ENCODE data around the gene FKBP2. TPM values are rescaled to one million over a fixed set of nuclear protein-coding genes. Genes with fewer than 3 reads are reported as not detected.
A peak's percentile ranks its signal among the peaks of the same experiment; 100 is the strongest.
"Not testable (repeated sequence)": the region's sequence is repeated elsewhere in the genome, so short reads cannot be mapped to it uniquely, and the experiment has no call there.

The FKBP2 gene
- total RNA-seq, 1 donor from 2014 or later: 28.6 TPM

GRCh38 chr11:64234647-64235379, 6.1 kb upstream of the FKBP2 start:
- DNase-seq: peak; percentile 51

DNA sequence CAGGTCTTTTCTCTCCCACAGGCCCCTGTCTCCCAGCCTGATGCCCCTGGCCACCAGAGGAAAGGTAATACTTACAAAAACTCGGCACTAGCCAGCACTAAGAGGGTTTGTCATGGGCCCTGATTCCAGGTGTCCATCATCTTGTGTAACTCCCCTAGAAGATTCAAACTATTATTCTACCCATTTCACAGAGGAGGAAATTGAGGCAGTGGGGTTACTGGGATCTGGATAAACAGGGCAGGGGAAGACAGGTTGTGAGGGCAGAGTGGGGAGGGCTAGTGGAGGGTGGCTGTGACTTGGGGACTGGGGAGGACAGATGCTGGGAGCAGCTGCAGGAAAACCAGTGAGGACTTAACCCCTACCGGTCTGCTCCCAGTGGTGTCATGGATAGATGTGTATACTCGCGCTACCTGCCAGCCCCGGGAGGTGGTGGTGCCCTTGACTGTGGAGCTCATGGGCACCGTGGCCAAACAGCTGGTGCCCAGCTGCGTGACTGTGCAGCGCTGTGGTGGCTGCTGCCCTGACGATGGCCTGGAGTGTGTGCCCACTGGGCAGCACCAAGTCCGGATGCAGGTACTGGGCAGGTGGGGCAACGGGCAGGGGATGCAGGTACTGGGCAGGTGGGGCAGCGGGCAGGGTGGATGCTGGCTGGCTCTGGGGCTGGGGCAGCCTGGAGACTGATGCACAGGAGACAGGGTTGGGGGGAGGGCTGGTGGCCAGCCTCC, 5.3 kb upstream of the FKBP2 start:
- DNase-seq: no peak

DNA sequence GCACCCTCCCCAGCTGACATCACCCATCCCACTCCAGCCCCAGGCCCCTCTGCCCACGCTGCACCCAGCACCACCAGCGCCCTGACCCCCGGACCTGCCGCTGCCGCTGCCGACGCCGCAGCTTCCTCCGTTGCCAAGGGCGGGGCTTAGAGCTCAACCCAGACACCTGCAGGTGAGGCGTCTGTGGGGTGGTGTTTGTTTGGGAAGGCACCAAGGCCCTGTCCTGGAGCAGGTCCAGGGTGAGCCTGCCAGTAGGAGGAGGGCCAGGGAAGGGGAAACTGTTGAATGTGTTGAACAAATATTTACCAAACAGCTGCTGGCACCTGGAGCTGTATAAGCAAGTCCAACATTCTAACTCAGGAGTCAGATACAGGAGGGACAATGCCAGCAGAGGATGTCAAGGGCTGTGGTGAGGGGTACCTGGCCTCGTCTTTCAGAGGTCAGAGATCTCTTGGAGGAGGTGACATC, 3.4 kb upstream of the FKBP2 start:
- peak; percentile 56 for DNase-seq

DNA sequence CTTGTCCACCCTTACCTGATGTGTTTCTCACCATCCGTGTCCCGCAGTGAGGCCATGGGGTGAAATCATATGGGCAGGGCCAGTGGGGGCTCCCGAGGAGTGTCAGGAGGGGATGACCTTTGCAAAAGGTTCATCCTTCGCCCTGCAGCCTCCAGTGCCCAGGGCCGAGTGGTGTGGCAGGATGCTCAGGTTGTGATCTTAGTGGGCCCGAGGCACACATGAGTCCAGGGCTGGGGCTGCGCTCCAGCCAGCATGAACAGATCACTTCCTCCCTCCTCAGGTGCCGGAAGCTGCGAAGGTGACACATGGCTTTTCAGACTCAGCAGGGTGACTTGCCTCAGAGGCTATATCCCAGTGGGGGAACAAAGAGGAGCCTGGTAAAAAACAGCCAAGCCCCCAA, 2.8 kb upstream of the FKBP2 start:
- DNase-seq: no peak

DNA sequence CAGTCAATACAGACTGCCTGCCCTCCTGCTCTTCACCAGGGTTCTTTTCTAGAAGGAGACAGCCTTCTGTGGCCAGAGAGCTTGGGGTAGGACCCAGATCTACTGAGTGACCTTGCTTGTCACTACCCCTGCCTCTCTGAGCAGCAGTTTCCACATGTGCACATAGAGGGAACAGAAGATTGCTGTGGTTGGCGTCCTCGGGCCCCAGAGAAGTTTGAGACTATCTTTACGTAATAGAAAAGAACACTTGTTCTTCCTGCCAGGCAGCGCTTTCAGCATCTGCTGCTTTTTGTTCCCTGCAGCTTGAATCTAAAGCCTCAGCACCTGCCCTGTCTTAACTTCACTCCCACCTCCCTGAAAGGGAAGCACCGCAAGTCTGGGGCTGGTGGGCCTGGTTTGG, 1.9 kb upstream of the FKBP2 start:
- no peak for DNase-seq

- no peak for DNase-seq
Measured at GRCh38 chr11:64239662-64240434, 1.0 kb upstream of the FKBP2 start.

GRCh38 chr11:64241241-64241490, 271 bp downstream of the FKBP2 start:
- DNase-seq: peak; percentile 100

DNA sequence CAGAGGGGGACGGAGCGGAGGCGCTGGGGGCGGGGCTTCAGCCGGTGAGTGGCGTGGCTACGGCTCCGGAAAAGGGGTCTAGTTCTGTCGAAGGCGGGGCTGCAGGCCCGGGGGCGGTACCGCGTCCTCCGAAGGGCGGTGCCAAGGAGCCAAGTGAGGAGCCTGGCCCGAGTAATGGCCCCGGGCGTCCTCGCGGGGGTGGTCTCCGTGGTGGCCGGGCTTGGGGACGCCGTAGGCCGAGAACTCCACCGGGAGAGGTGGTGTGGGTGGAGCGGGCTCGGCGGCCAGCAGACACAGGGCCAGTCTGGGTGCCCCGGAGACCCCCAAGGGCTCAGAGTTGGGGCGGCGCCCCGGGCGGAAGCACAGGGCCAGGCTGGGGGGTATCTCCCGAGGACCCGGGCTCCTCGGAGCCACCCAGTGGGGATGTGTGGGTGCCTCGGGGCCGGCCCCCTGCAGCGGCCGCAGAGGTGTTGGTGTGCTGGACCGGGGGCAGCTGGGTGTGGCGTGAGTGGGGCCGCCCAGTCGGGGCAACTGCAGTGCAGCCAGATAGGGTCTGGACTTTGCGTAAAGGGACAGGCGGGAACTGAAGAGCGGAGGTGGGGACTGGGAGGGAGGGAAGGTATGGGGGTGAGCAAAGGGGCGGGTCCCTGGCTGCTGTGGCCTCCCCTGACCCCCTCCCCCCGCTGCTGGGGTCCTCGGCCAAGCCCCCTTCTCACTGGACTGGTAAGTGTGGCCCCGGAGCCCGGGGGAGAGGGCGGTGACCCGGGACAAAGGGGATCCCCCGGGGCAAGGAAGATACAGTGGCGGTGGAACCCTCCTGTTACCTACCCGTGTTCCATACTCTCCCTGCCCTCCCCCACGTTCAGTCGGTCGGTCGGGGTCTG, 838 bp downstream of the FKBP2 start:
- peak; percentile 58 for DNase-seq

DNA sequence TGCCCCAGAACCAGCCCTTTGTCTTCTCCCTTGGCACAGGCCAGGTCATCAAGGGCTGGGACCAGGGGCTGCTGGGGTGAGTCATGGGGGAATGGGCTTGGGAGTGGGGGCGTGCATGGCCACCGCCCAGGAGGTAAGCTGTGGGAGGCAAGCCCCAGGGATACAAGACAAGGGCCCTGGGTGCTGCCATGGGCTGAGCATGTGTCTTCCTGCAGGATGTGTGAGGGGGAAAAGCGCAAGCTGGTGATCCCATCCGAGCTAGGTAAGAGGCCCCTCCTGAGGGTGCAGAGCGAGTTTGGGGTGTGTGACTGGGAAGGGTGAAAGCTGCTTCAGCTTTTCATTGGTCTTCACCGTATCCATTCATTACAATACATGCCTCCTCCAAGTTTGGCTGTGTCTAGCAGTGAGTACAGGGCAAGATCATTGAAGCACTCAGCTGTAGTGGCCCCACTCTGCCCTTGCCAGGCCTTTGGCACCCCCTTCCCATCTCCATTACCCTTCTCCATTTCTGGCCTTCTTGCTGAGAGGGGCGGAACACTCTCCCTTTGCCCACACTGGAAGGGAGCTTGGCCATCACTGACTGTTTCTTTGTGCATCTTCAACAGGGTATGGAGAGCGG, 2.5 kb downstream of the FKBP2 start:
- DNase-seq: no peak

- DNase-seq: no peak
Measured at GRCh38 chr11:64244107-64244506, 3.2 kb downstream of the FKBP2 start.

GRCh38 chr11:64244966-64245365, 4.1 kb downstream of the FKBP2 start:
- DNase-seq: no peak

DNA sequence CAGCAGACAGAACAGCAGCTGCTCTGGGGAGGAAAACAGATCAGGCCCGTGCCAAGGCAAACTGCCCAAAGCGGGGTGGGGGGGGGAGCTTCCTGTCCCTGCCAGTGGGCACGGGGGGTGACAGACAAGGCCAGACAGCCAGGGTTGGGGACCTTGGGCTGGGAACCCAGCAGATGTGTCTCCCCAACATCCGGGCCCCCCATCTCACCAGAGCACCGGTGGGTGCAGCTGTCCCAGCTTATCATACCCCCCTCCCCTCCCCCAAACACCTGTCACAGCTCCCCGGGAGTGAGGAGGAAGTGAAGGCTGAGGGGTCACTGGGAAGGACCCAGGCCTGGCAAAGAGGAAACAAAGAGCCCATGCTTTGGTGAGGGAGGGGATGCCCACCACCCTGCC, 4.5 kb downstream of the FKBP2 start:
- peak; percentile 90 for DNase-seq

GRCh38 chr11:64245797-64246620, 5.1 kb downstream of the FKBP2 start:
- DNase-seq: peak; percentile 90

GRCh38 chr11:64246621-64246870, 5.7 kb downstream of the FKBP2 start:
- DNase-seq: not testable (repeated sequence)

GRCh38 chr11:64246871-64247728, 6.2 kb downstream of the FKBP2 start, which contains the start of gene PPP1R14B:
PPP1R14B (minus strand) TSS chr11:64246943; CDS start chr11:64246673, 270 bp downstream.
- DNase-seq: peak; percentile 95

DNA sequence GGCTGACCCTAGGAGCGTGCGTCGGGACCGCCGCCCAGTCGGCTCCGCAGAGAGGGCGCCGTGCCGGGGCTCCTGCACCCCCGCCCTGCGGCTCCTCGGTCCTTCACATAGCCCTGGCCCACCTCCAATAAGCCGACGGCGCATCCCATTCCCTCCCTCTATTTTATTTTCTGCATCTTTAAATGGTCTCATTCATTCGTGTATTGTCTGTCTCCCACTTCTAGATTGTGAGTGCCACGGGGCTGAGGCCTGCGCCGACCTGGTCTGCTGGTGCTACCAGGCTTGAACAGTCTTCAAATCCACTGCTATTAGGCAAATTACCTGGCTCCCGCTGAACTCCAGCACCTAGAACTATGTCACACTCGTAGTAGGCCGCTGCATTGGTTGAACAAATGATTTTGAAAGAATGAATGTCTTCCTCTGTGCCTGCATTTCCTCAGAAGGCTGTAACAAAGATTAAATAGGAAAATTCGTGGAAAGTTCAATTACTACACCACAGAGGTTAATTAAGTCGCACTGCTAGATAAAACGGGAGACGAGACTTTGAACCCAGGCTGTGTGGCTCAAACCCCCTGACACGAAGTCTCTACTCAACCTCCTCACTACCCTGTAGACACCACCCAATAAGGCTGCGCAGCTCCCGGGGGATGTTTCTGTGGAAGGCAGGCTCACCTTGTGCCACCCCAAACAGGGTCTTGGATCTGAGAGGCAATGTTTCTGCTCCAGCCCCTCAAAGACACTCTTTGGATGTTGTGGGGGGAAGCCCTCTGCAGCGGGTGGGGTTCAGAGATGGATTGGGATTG, 7.0 kb downstream of the FKBP2 start:
- peak; percentile 54 for DNase-seq

DNA sequence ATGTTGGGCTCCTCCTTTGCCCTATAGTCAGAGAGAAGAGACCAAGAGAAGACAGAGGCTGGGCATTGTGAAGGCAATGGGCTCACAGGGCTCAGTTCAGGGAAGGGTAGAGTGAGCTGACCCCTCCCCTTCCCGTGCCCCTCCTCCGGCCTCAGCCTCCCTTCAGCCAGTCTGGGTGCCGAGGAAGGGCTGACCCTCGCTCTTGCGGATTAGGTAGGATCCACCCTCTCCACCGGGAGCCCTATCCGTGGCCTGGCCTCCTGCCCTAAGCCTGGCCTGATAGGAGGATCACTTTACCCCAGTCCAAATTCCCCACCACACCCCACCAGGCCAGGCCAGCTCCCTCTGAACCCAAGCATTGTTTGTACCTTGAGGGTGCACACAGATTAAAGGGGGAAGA, 7.7 kb downstream of the FKBP2 start:
- DNase-seq: no peak

GRCh38 chr11:64249038-64249437, 8.1 kb downstream of the FKBP2 start:
- no peak for DNase-seq
